Thoracic aorta (tissue), 2 donors: ENCODE measurements around the gene HDAC4. TPM values are rescaled to one million over a fixed set of nuclear protein-coding genes. Genes with fewer than 3 reads are reported as not detected.

Source experiments
- ATAC-seq: fragments of 150-250 bp; one replicate; pipeline ENCODE4 v1.8.0; 2017; ENCODE audit warnings: low read depth; ENCODE audit not compliant: insufficient number of reproducible peaks, low FRiP score
- DNase-seq: peaks from one replicate; pipeline ENCODE4 v3.0.0-alpha.2; 2020; ENCODE audit warnings: low spot score
- H3K27ac ChIP-seq, 2 donors: fragments of 200-600 bp; sonication (generic); 1 replicate in 1 of 2; 2 replicates in 1 of 2; pipeline ENCODE4 v1.5.1; 2016; ENCODE audit warnings: mild to moderate bottlenecking in 2 of 2, moderate library complexity in 2 of 2
- H3K27me3 ChIP-seq: fragments of 200-600 bp; sonication (generic); replicated peaks from 2 replicates; pipeline ENCODE4 v1.6.0; 2016; ENCODE audit warnings: mild to moderate bottlenecking; ENCODE audit not compliant: insufficient read depth
- H3K36me3 ChIP-seq: fragments of 200-600 bp; sonication (generic); one replicate; pipeline ENCODE4 v1.5.1; 2016
- H3K4me1 ChIP-seq, 2 donors: fragments of 200-600 bp; sonication (generic); 1 replicate in 1 of 2; 2 replicates in 1 of 2; pipeline versions ENCODE4 v1.5.1 to v1.6.0; 2016; ENCODE audit warnings: low read depth in 2 of 2, mild to moderate bottlenecking in 1 of 2; ENCODE audit not compliant: control insufficient read depth in 1 of 2
- H3K4me3 ChIP-seq: fragments of 200-600 bp; sonication (generic); 2 replicates; pipeline ENCODE4 v1.5.1; 2016; ENCODE audit warnings: mild to moderate bottlenecking
- H3K9me3 ChIP-seq: fragments of 200-600 bp; sonication (generic); 2 replicates; pipeline ENCODE4 v1.5.1; 2016
- total RNA-seq, 2 donors: library from RNA; depleted of rRNA; stranded (reverse); fragments of >200 nt; gene quantifications; one replicate each; pipeline versions ENCODE4 v1.1.0 to v1.2.3, GENCODE V29; 2016
- TF ChIP-seq, protein P1 (sequence below): fragments of 200-600 bp; sonication (generic); IDR thresholded peaks from one replicate; pipeline ENCODE4 v1.5.1; 2019; ENCODE audit warnings: antibody characterized with exemption

The HDAC4 gene
- total RNA-seq, 2 donors from 2014 or later: 79.2 to 163 TPM

DNA sequence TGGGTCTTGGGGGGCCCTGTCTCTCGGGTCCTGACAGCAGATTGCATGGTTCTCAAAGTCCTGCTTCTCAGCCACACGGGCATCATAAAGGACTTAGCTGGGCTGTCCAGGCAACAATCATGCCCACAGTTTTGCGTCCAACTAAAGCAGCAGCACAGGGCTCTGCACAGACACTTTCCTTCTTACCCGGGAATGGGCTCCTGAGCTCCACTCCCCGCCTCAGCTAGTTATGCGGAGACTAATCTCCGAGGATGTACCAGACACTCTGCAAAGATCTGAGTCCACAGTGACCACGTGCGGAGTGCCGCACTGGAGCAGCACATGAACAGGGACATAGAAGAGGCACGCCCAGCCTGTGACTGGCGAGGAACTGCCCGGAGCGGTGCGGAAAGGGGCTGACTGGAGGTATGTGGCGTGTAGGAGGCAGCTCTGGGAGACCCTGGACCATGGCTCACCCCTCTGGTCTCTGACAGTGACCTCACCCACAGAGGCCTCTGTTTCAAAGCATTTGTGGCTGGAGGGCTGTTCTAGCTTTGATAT, 270.0 kb downstream of the HDAC4 start:
- Histone ChIP-seq H3K27ac (no peak overlapping the region), H3K27me3 (no peaks in the 10 kb centered on the region), H3K4me1 (no peaks in the 10 kb centered on the region), H3K9me3 (no peaks in the 10 kb centered on the region), H3K36me3 (peaks cover 57% of the 10 kb centered on the region), H3K4me3 (no peak overlapping the region)
- DNase-seq: no peak
- no peak for ATAC-seq
- TF ChIP-seq, protein P1, sequence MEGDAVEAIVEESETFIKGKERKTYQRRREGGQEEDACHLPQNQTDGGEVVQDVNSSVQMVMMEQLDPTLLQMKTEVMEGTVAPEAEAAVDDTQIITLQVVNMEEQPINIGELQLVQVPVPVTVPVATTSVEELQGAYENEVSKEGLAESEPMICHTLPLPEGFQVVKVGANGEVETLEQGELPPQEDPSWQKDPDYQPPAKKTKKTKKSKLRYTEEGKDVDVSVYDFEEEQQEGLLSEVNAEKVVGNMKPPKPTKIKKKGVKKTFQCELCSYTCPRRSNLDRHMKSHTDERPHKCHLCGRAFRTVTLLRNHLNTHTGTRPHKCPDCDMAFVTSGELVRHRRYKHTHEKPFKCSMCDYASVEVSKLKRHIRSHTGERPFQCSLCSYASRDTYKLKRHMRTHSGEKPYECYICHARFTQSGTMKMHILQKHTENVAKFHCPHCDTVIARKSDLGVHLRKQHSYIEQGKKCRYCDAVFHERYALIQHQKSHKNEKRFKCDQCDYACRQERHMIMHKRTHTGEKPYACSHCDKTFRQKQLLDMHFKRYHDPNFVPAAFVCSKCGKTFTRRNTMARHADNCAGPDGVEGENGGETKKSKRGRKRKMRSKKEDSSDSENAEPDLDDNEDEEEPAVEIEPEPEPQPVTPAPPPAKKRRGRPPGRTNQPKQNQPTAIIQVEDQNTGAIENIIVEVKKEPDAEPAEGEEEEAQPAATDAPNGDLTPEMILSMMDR: no peak

DNA sequence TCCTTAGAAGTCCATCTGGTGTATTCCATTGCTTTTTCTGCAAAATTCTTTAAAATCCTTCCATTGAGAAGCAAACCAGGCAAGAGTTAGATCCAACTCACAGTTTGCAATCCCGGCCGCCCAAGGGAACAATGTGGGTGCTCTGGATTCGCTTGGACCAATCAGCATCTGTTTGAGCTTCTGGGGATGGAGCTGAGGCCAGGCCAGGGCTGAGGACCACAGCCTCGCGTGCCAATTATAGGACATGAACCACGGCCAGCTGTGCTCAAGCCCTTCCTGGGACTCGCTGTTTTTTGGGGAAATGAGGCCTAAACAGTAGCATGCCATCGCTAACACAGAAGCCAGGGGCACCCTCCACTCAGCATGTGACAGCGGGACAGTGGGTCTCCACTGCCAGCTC, 270.8 kb downstream of the HDAC4 start:
- peaks cover 57% of the 10 kb centered on the region for H3K36me3 ChIP-seq
- TF ChIP-seq, protein P1: no peak
- H3K27me3 ChIP-seq: no peaks in the 10 kb centered on the region
- H3K9me3 ChIP-seq: no peaks in the 10 kb centered on the region
- no peak overlapping the region for H3K27ac ChIP-seq
- no peak for ATAC-seq
- DNase-seq: no peak
- H3K4me1 ChIP-seq: no peaks in the 10 kb centered on the region
- H3K4me3 ChIP-seq: no peak overlapping the region

DNA sequence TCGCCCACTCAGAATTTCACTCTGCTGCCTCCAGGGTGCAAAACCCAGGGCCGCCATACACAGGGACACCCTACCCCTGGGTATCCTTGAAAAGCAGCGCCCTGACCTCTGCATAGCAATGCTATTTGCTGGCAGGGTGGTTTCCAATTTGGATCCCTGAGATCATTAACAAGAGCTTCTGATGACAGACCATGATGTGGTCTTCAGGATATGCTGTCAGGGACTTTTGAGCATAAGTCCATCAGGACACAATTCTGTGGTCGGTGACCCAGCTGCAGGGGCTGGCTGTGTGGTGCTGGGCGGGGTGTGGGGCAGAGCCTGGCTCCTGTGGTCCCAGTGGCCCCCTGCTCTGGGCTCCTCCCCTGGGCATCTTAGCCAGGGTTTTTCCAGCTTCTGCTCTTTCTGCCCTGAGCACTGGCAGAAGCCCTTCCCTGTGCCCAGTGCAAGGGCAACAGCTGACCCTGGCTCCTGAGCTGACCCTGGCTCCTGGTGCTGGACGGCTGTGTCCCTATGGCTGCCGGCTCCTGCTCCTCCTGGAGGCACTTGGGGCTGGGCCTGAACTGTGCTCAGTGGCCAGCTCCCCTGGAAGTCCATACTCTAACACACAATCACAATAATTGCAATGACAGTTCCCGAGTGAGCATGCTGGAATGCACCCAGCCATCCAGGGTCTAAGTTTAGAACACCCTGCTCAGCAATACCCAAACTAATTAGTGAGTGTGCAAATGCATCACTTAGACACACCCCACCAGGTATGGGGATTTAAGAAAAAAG, 271.5 kb downstream of the HDAC4 start:
- Histone ChIP-seq H3K36me3 (peaks cover 61% of the 10 kb centered on the region), H3K27ac (no peak overlapping the region), H3K4me3 (no peak overlapping the region), H3K4me1 (no peaks in the 10 kb centered on the region), H3K9me3 (no peaks in the 10 kb centered on the region), H3K27me3 (no peaks in the 10 kb centered on the region)
- TF ChIP-seq, protein P1: no peak
- no peak for ATAC-seq
- no peak for DNase-seq

DNA sequence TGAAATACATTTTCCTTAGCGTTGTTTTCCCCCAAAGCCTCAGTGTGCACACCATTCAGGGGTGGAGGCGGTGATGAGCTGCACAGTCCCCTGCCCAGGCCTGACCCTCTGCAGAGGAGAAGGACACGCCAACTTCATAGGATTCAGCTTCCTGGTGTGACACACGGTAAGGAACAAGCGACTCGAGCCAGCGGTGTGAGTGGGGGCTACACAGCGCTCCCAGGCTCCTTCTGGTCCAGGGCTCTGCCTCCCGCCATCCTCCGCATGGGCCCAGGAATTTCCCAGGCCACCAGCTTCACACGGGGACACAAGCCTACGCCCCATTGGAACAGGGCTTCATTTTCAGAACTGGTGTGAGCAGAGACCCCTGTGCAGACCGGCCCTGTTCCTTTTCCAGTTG, 272.1 kb downstream of the HDAC4 start:
- no peak overlapping the region for H3K4me3 ChIP-seq
- ATAC-seq (no peak), DNase-seq (no peak)
- no peak overlapping the region for H3K27ac ChIP-seq
- peaks cover 55% of the 10 kb centered on the region for H3K36me3 ChIP-seq
- H3K4me1 ChIP-seq: no peaks in the 10 kb centered on the region
- no peaks in the 10 kb centered on the region for H3K9me3 ChIP-seq
- no peaks in the 10 kb centered on the region for H3K27me3 ChIP-seq
- TF ChIP-seq, protein P1: no peak

DNA sequence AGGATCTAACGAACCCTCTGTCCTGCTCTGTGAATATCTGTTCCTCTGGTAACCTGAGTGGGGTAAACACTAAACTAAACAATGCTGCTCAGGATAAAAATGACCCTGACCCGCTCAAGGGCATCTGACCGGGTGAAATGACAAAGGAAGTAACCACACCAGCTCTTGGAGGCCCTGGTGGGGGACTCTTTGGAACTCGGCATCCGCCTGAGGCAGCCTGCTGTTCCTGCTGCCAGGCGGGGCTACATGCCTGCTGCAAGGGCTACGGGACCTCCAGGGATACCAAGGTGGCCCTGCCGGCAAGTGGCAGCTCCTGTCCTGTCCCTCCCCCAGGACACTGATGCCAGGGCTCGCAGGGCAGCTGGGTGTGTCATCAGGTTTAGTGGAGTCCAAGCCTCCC, 273.3 kb downstream of the HDAC4 start:
- ATAC-seq (no peak), DNase-seq (no peak)
- H3K27ac ChIP-seq: no peak overlapping the region
- H3K9me3 ChIP-seq: no peaks in the 10 kb centered on the region
- TF ChIP-seq, protein P1: no peak
- H3K4me1 ChIP-seq: no peaks in the 10 kb centered on the region
- H3K27me3 ChIP-seq: no peaks in the 10 kb centered on the region
- peaks cover 45% of the 10 kb centered on the region for H3K36me3 ChIP-seq
- H3K4me3 ChIP-seq: no peak overlapping the region
